ENCODE data around the gene PRRC2A.
A peak's percentile ranks its signal among the peaks of the same experiment; 100 is the strongest.

PRRC2A gene

GRCh38 chr6:31666337-31666965, 45.9 kb downstream of the PRRC2A start:
- DNase-seq (ENCODE audit: low read depth), result no peak

- no peak for DNase-seq (ENCODE audit: low read depth)
Measured at GRCh38 chr6:31669676-31670075, 49.2 kb downstream of the PRRC2A start, which contains the start of gene LY6G5B. LY6G5B (plus strand) TSS chr6:31669976; CDS start chr6:31670951, 975 bp downstream.

GRCh38 chr6:31676322-31676903, 55.9 kb downstream of the PRRC2A start:
- DNase-seq (ENCODE audit: low read depth), result no peak

- DNase-seq (ENCODE audit: low read depth), result no peak
Measured at GRCh38 chr6:31676904-31677303, 56.4 kb downstream of the PRRC2A start.

GRCh38 chr6:31677955-31678354, 57.4 kb downstream of the PRRC2A start:
- DNase-seq (ENCODE audit: low read depth), result no peak

GRCh38 chr6:31680226-31681134, 60.0 kb downstream of the PRRC2A start, which contains the start of gene LY6G5C:
LY6G5C (minus strand) TSS chr6:31681067; CDS start chr6:31680373, 694 bp downstream.
- DNase-seq (ENCODE audit: low read depth), result peak; percentile 55

GRCh38 chr6:31681135-31681671, 60.7 kb downstream of the PRRC2A start:
- DNase-seq (ENCODE audit: low read depth), result no peak

- no peak for DNase-seq (ENCODE audit: low read depth)
Measured at GRCh38 chr6:31683591-31683990, 63.1 kb downstream of the PRRC2A start.

GRCh38 chr6:31686483-31686882, 66.0 kb downstream of the PRRC2A start:
- DNase-seq (ENCODE audit: low read depth), result no peak

- no peak for DNase-seq (ENCODE audit: low read depth)
Measured at GRCh38 chr6:31687321-31687720, 66.8 kb downstream of the PRRC2A start.

All from activated T-cell treated with anti-CD3 and anti-CD28 coated beads for 24 hours (primary cell).